Measurements from ENCODE around the gene COL26A1.
"Not testable (repeated sequence)": the region's sequence is repeated elsewhere in the genome, so short reads cannot be mapped to it uniquely, and the experiment has no call there.

COL26A1 gene

GRCh38 chr7:101465576-101466196, 103.0 kb downstream of the COL26A1 start:
- H3K36me3 Mint-ChIP-seq, result no peaks in the 10 kb centered on the region
- no peak overlapping the region for H3K27ac Mint-ChIP-seq

GRCh38 chr7:101466871-101467270, 104.2 kb downstream of the COL26A1 start:
- ATAC-seq (replicated peaks) (no peak), DNase-seq (no peak)
- H3K9me3 Mint-ChIP-seq, result no peaks in the 10 kb centered on the region
- no peak overlapping the region for H3K4me3 Mint-ChIP-seq
- peaks cover 4 to 7% of the 10 kb centered on the region in 2 donors for H3K27me3 Mint-ChIP-seq
- peaks cover 6 to 19% of the 10 kb centered on the region in 2 donors for H3K4me1 Mint-ChIP-seq
- H3K27ac Mint-ChIP-seq, result no peak overlapping the region
- H3K36me3 Mint-ChIP-seq, result no peaks in the 10 kb centered on the region

More at GRCh38 chr7:101465576-101466196, 103.0 kb downstream of the COL26A1 start:
- Mint-ChIP-seq H3K4me3 (peak overlapping the region in 1 of 2 donors; percentile 56), H3K27me3 (peaks cover 8 to 17% of the 10 kb centered on the region in 2 donors), H3K9me3 (no peaks in the 10 kb centered on the region), H3K4me1 (peaks cover 6 to 19% of the 10 kb centered on the region in 2 donors)
- ATAC-seq (replicated peaks) (peak; percentile 34 to 36), DNase-seq (no peak)

GRCh38 chr7:101468546-101469275, 106.0 kb downstream of the COL26A1 start:
- ATAC-seq (replicated peaks) (no peak), DNase-seq (no peak)
- Mint-ChIP-seq H3K27me3 (peaks cover 6 to 8% of the 10 kb centered on the region in 2 donors), H3K4me3 (no peak overlapping the region), H3K36me3 (no peaks in the 10 kb centered on the region), H3K9me3 (no peaks in the 10 kb centered on the region), H3K4me1 (peaks cover 6 to 19% of the 10 kb centered on the region in 2 donors), H3K27ac (peak overlapping the region; percentile 11)

- DNase-seq (no peak), ATAC-seq (replicated peaks) (no peak)
- Mint-ChIP-seq H3K36me3 (no peaks in the 10 kb centered on the region), H3K9me3 (no peaks in the 10 kb centered on the region), H3K4me1 (peaks cover 3 to 8% of the 10 kb centered on the region in 2 donors), H3K27me3 (peaks cover 0 to 4% of the 10 kb centered on the region in 2 donors), H3K27ac (no peak overlapping the region), H3K4me3 (no peak overlapping the region)
Observed at GRCh38 chr7:101470668-101471487, 108.2 kb downstream of the COL26A1 start.

GRCh38 chr7:101474178-101474577, 111.5 kb downstream of the COL26A1 start:
- Mint-ChIP-seq H3K9me3 (peaks cover 5 to 7% of the 10 kb centered on the region in 2 donors), H3K4me3 (no peak overlapping the region), H3K27me3 (peaks cover 10 to 12% of the 10 kb centered on the region in 2 donors), H3K27ac (no peak overlapping the region), H3K4me1 (no peaks in the 10 kb centered on the region), H3K36me3 (peaks cover 4 to 5% of the 10 kb centered on the region in 2 donors)
- DNase-seq, result no peak
- no peak for ATAC-seq (replicated peaks)

GRCh38 chr7:101475691-101476090, 113.0 kb downstream of the COL26A1 start:
- H3K27ac Mint-ChIP-seq; H3K4me1 Mint-ChIP-seq; ATAC-seq (replicated peaks); DNase-seq; H3K4me3 Mint-ChIP-seq: not testable (repeated sequence)
- Mint-ChIP-seq H3K9me3 (peaks cover 17 to 19% of the 10 kb centered on the region in 2 donors), H3K27me3 (peaks cover 14 to 26% of the 10 kb centered on the region in 2 donors), H3K36me3 (peaks cover 9 to 14% of the 10 kb centered on the region in 2 donors)

GRCh38 chr7:101479217-101479616, 116.5 kb downstream of the COL26A1 start:
- H3K36me3 Mint-ChIP-seq, result peaks cover 9 to 14% of the 10 kb centered on the region in 2 donors

GRCh38 chr7:101486056-101486432, 123.4 kb downstream of the COL26A1 start:
- not testable (repeated sequence) for DNase-seq; H3K9me3 Mint-ChIP-seq; H3K27ac Mint-ChIP-seq; H3K36me3 Mint-ChIP-seq; ATAC-seq (replicated peaks); H3K4me3 Mint-ChIP-seq; H3K4me1 Mint-ChIP-seq
- H3K27me3 Mint-ChIP-seq, result peaks cover 13 to 27% of the 10 kb centered on the region in 2 donors

More at GRCh38 chr7:101479217-101479616, 116.5 kb downstream of the COL26A1 start:
- peaks cover 19 to 21% of the 10 kb centered on the region in 2 donors for H3K9me3 Mint-ChIP-seq
- H3K4me3 Mint-ChIP-seq, result no peak overlapping the region
- DNase-seq (no peak), ATAC-seq (replicated peaks) (no peak)
- no peaks in the 10 kb centered on the region for H3K4me1 Mint-ChIP-seq
- no peak overlapping the region for H3K27ac Mint-ChIP-seq
- H3K27me3 Mint-ChIP-seq, result peaks cover 17 to 35% of the 10 kb centered on the region in 2 donors

GRCh38 chr7:101486433-101487104, 123.9 kb downstream of the COL26A1 start:
- Mint-ChIP-seq H3K4me3 (no peak overlapping the region), H3K9me3 (no peaks in the 10 kb centered on the region), H3K36me3 (no peaks in the 10 kb centered on the region), H3K4me1 (no peaks in the 10 kb centered on the region), H3K27ac (no peak overlapping the region), H3K27me3 (peaks cover 12 to 22% of the 10 kb centered on the region in 2 donors)
- DNase-seq, result no peak
- ATAC-seq (replicated peaks), result no peak

- Mint-ChIP-seq H3K36me3 (no peaks in the 10 kb centered on the region), H3K27ac (no peak overlapping the region), H3K4me1 (no peaks in the 10 kb centered on the region), H3K27me3 (peaks cover 16 to 21% of the 10 kb centered on the region in 2 donors), H3K9me3 (no peaks in the 10 kb centered on the region), H3K4me3 (no peak overlapping the region)
- ATAC-seq (replicated peaks) (no peak), DNase-seq (no peak)
Observed at GRCh38 chr7:101487105-101487458, 124.4 kb downstream of the COL26A1 start.

- no peak overlapping the region for H3K4me3 Mint-ChIP-seq
- no peak for DNase-seq
- no peaks in the 10 kb centered on the region for H3K36me3 Mint-ChIP-seq
- H3K27ac Mint-ChIP-seq, result no peak overlapping the region
- ATAC-seq (replicated peaks), result no peak
- H3K4me1 Mint-ChIP-seq, result no peaks in the 10 kb centered on the region
- H3K27me3 Mint-ChIP-seq, result peaks cover 15 to 21% of the 10 kb centered on the region in 2 donors
- H3K9me3 Mint-ChIP-seq, result no peaks in the 10 kb centered on the region
Observed at GRCh38 chr7:101487753-101488152, 125.1 kb downstream of the COL26A1 start.

GRCh38 chr7:101488826-101489572, 126.3 kb downstream of the COL26A1 start:
- no peaks in the 10 kb centered on the region for H3K9me3 Mint-ChIP-seq
- ATAC-seq (replicated peaks), result no peak

GRCh38 chr7:101490439-101490838, 127.8 kb downstream of the COL26A1 start:
- not testable (repeated sequence) for DNase-seq; ATAC-seq (replicated peaks); H3K9me3 Mint-ChIP-seq; H3K27ac Mint-ChIP-seq; H3K4me3 Mint-ChIP-seq; H3K4me1 Mint-ChIP-seq; H3K36me3 Mint-ChIP-seq
- H3K27me3 Mint-ChIP-seq, result peaks cover 13 to 26% of the 10 kb centered on the region in 2 donors

More at GRCh38 chr7:101488826-101489572, 126.3 kb downstream of the COL26A1 start:
- no peaks in the 10 kb centered on the region for H3K4me1 Mint-ChIP-seq
- H3K4me3 Mint-ChIP-seq, result no peak overlapping the region
- no peaks in the 10 kb centered on the region for H3K36me3 Mint-ChIP-seq
- DNase-seq, result no peak
- peaks cover 17 to 22% of the 10 kb centered on the region in 2 donors for H3K27me3 Mint-ChIP-seq
- H3K27ac Mint-ChIP-seq, result no peak overlapping the region
